GM21619 (cell line): ENCODE measurements around the gene PRKCE.

ENCODE experiments used
- ATAC-seq: cut with Tn5 transposase; IDR thresholded peaks from one replicate; pipeline ENCODE4 v1.9.1; 2021; ENCODE audit not compliant: unreplicated experiment

The PRKCE gene

DNA sequence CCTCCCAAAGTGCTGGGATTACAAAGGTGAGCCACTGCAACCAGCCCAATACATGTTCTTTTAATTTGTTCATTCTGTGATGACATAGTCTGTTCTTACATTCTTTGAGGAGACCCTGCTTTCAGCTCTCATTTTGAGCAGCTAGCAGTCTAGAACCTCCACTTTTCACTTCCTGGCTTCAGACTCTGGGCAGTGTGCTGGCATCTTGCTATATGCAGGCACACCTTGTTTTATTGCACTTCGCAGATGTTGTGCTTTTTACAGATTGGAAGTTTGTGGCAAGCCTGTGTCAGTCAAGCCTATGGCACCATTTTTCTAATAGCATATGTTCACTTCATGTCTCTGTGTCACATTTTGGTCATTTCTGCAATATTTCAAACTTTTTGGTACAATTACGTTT lies 72.4 kb downstream of the PRKCE start:
- ATAC-seq: no peak

GRCh38 chr2:45724335-45724734 lies 72.9 kb downstream of the PRKCE start:
- ATAC-seq: no peak

DNA sequence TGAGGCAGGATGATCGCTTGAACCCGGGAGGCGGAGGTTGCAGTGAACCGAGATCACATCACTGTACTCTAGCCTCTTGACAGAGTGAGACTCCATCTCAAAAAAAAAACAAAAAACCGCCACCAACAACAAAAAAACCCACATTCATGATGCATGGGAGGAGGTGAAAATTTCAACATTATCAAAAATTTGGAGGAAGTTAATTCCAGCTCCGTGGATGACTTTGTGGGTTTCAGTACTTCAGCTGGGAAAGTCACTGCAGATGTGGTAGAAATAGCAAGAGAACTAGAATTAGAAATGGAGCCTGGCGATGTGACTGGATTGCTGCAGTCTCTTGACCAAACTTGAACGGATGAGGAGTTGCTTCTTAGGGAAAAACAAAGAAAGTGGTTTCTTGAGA lies 74.3 kb downstream of the PRKCE start:
- no peak for ATAC-seq

GRCh38 chr2:45726188-45726587 lies 74.7 kb downstream of the PRKCE start:
- ATAC-seq: no peak

GRCh38 chr2:45728458-45728942 lies 77.0 kb downstream of the PRKCE start:
- ATAC-seq: peak; percentile 71

DNA sequence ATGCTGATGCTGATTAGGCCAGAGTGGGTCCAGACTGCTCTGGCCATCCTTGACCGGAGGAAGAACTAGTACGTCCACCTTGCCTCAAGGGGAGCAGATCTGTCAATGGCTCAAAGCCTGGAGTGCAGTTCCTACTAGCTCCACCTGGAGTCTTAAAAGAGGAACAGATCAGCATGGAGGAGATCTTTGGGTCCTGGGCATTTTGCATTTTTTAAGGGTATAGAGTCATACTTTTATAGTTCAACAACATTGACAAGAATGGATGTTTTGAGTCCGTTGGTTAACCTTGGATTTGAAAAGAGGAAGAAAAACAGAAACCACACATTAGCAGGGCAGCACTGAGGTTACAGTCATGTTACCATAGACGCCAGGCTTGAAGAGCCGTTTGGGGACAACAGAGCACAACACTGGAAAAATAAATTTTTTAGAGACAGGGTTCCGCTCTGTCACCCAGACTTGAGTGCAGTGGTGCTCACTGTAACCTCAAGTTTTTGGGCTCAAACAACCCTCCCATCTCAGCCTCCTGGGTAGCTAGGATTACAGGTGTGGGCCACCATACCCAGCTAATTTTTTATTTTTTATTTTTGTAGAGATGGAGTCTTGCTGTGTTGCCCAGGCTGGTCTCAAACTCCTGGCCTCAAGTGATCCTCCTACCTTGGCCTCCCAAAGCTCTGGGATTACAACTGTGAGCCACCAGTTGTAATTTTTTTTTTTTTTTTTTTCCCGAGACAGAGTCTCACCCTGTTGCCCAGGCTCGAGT lies 78.5 kb downstream of the PRKCE start:
- ATAC-seq: peak; percentile 48

DNA sequence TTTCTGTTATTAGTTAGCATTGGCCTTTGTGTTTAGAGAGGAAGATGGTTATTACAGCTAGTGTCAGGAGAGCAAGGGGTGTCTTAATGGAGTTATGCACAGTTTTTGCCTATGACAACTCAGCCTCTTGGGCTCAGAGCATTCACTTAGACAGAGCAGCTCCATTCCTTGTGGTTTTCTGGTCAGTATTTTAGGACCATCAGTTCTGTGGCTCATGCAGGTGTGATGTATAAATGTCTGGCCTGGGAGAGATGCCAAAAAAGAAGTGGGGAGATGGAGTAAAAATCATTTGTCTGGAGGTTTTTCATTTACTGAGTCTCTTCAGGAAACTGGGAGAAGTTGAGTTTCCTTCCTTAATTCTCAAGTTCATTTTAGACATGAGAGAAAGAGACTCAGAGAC lies 79.7 kb downstream of the PRKCE start:
- no peak for ATAC-seq

GRCh38 chr2:45732436-45732835 lies 81.0 kb downstream of the PRKCE start:
- no peak for ATAC-seq

DNA sequence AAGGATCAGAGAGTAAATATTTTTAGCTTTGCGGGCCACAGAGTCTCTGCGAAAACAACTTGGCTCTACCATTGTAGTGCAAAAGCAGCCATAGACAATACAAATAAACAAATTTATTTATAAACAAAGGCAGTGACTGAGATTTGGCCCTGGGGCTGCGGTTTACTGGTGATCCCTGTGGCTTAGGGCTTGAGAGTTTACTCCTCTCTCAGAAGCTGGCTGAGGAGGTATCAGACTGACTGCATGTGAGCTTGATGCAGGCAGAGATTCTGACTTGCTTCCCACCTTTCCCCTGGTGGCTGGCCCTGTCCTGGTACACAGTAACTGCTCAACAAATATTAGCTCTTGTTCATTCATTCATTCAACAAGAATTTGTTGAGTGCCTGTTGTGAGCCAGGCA lies 81.5 kb downstream of the PRKCE start:
- ATAC-seq: no peak

DNA sequence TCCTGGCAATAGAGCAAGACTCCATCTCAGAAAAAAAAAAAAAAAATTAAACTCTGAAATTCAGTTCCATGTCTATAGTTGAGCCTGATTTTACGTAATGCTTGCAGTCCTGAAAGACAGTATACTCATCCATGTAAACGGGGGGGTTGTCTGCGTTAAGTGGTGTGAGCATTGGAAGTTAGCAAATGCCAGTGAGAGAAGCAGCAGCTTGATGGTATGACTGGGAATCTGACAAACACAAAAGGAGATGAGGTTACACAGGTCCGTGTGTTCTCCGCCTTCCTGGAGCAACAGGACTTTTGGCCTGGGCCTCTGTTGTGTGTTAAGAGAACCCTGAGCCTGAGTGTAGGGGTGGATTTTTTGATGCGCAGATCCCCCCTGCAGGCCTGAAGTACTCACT lies 82.9 kb downstream of the PRKCE start:
- no peak for ATAC-seq

DNA sequence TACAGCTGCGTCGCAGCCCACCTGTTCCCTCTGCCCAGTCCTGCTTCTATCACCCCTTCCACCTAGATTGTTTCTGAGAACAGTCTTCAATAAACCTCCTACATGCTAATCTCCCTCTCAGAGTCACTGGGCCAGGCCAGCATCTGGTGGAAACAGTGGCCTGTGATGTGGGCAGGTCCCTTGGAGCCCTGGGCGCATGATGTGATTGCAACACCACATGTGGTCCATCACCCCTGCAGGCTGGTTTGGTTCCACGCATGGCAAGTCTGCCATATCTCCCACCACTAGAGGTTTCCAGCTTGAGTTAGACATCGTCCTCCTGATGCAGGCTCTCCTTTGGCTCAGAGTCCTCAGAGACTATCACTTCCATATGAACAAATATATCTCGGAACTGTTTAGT lies 83.5 kb downstream of the PRKCE start:
- ATAC-seq: no peak

GRCh38 chr2:45736757-45737704 lies 85.6 kb downstream of the PRKCE start:
- no peak for ATAC-seq

GRCh38 chr2:45739796-45740485 lies 88.5 kb downstream of the PRKCE start:
- no peak for ATAC-seq

DNA sequence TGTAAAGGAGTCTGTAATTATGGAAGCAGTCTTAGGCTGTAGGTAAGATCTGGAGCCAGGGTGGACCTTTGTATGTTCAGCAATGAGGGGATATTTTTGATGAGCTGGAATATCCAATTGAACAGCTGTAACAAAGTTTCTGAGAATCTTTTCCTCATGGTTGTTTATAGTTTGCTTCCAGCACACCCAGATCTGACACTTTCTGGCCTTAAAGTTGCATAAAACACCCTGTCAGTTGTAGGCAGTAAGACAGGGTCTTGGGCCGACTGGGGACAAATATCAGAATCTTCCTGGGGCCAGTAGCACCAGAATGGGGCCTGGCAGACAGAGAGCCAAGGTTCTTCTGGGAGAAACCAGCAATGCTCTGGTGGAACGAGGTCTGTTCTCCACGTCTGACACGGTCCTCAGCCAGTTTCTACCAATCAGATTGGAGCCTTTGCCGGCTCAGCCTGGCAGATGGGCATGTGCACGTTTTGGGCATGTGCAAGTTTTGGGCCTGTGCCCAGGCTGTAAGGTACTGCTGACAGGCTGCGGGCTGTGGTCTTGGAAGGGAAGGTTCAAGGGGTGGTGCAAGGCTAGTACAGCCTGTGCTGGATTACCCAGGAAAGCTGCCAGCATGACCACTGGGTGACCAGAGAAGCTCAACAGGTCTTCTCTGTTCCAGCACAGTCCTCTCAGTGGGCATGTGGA lies 89.8 kb downstream of the PRKCE start:
- no peak for ATAC-seq

GRCh38 chr2:45743531-45744396 lies 92.3 kb downstream of the PRKCE start:
- ATAC-seq: no peak

GRCh38 chr2:45745231-45745630 lies 93.8 kb downstream of the PRKCE start:
- ATAC-seq: no peak

GRCh38 chr2:45746888-45747287 lies 95.4 kb downstream of the PRKCE start:
- ATAC-seq: no peak

GRCh38 chr2:45747363-45747762 lies 95.9 kb downstream of the PRKCE start:
- no peak for ATAC-seq

DNA sequence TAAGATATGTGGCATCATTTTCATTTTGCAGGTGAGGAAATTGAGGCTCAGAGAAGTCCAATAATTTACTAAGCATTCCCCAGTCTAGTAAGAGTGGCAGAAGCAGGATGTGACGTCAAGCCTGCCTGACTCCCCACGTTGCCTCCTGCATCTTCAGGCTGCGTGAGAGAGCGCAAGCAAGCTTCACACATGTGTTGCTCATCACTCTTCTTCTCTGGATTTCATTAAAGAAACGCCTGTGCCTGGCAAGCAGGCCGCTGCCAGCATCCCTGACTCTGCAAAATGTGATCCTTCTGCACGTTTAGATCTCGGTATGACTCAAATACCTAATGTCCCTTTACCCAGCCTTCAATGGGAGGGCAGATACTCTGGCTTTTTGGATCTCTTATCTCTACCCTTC lies 96.8 kb downstream of the PRKCE start:
- ATAC-seq: no peak

GRCh38 chr2:45750001-45750400 lies 98.5 kb downstream of the PRKCE start:
- no peak for ATAC-seq
